H1 (cell line): ENCODE data around the gene ORAI1. TPM values are rescaled to one million over a fixed set of nuclear protein-coding genes. Genes with fewer than 3 reads are reported as not detected.

Source experiments
- BCL11A ChIP-seq, 2 experiments: IDR thresholded peaks; one replicate each; pipeline ENCODE4 v1.6.1; 2011; ENCODE audit warnings: low read depth in 2 of 2, low read length in 2 of 2, mild to moderate bottlenecking in 2 of 2
- CHD2 ChIP-seq: IDR thresholded peaks from 2 replicates; pipeline ENCODE4 v1.6.1; 2012; ENCODE audit warnings: low read length, improper control_type of control experiment
- CTBP2 ChIP-seq: IDR thresholded peaks from 2 replicates; pipeline ENCODE4 v1.7.0; 2011; ENCODE audit warnings: borderline replicate concordance, mild to moderate bottlenecking, moderate library complexity, mixed read lengths, low read length; ENCODE audit not compliant: insufficient read depth, insufficient read length
- E2F6 ChIP-seq: IDR thresholded peaks from 2 replicates; pipeline ENCODE4 v1.6.1; 2012; ENCODE audit warnings: inconsistent platforms
- EP300 ChIP-seq, 2 experiments: IDR thresholded peaks; 1 replicate in 1 of 2; 2 replicates in 1 of 2; pipeline ENCODE4 v1.6.1; 2011 to 2012; ENCODE audit warnings: low read depth in 2 of 2, low read length in 2 of 2, mild to moderate bottlenecking in 2 of 2, borderline replicate concordance in 1 of 2, inconsistent platforms in 1 of 2, moderate library complexity in 1 of 2
- FOSL1 ChIP-seq: IDR thresholded peaks from 2 replicates; pipeline ENCODE4 v1.6.1; 2011; ENCODE audit warnings: mild to moderate bottlenecking, low read depth, low read length, moderate library complexity; ENCODE audit not compliant: insufficient read depth
- GABPA ChIP-seq: IDR thresholded peaks from 2 replicates; pipeline ENCODE4 v1.6.1; 2011; ENCODE audit warnings: mild to moderate bottlenecking, low read length, moderate library complexity, borderline replicate concordance; ENCODE audit not compliant: insufficient read depth
- KDM5A ChIP-seq: fragments of 200-600 bp; IDR thresholded peaks from 2 replicates; pipeline ENCODE4 v1.7.1; 2012; ENCODE audit warnings: mild to moderate bottlenecking, low read length, inconsistent platforms, mixed read lengths
- NRF1 ChIP-seq: IDR thresholded peaks from 2 replicates; pipeline ENCODE4 v1.6.1; 2011; ENCODE audit warnings: mild to moderate bottlenecking, low read depth, low read length, improper control_type of control experiment
- PHF8 ChIP-seq: fragments of 200-600 bp; sonication (generic); conservative IDR thresholded peaks from 2 replicates; pipeline ENCODE4 v1.7.1; 2012; ENCODE audit warnings: low read depth, mild to moderate bottlenecking, inconsistent platforms, low read length, moderate library complexity
- POLR2AphosphoS5 ChIP-seq: IDR thresholded peaks from 2 replicates; pipeline ENCODE4 v1.6.1; 2011; ENCODE audit warnings: low read depth, low read length
- POU5F1 ChIP-seq: IDR thresholded peaks from 2 replicates; pipeline ENCODE4 v1.6.1; 2011; ENCODE audit warnings: low read depth, mild to moderate bottlenecking, low read length, moderate library complexity
- RNF2 ChIP-seq: fragments of 200-900, 300-1000 bp; sonication (generic); IDR thresholded peaks from 2 replicates; pipeline ENCODE4 v1.7.1; 2016; ENCODE audit warnings: borderline replicate concordance, low read depth, mild to moderate bottlenecking, antibody characterized with exemption, low read length; ENCODE audit not compliant: poor library complexity, severe bottlenecking; ENCODE audit errors: missing control alignments
- RXRA ChIP-seq: IDR thresholded peaks from 2 replicates; pipeline ENCODE4 v1.6.1; 2011; ENCODE audit warnings: low read depth, mild to moderate bottlenecking, low read length, moderate library complexity; ENCODE audit not compliant: insufficient read depth
- SIRT6 ChIP-seq: IDR thresholded peaks from one replicate; pipeline ENCODE4 v1.7.1; 2012; ENCODE audit warnings: low read length, inconsistent platforms
- SIX5 ChIP-seq: IDR thresholded peaks from 2 replicates; pipeline ENCODE4 v1.6.1; 2011; ENCODE audit warnings: mild to moderate bottlenecking, low read depth, low read length
- SP1 ChIP-seq: IDR thresholded peaks from 2 replicates; pipeline ENCODE4 v1.6.1; 2011; ENCODE audit warnings: low read depth, low read length
- SUZ12 ChIP-seq: fragments of 200-600 bp; sonication (generic); IDR thresholded peaks from 2 replicates; pipeline ENCODE4 v1.6.1; 2012; ENCODE audit warnings: mild to moderate bottlenecking, inconsistent platforms, low read length, moderate library complexity, mixed read lengths
- TAF7 ChIP-seq: optimal IDR thresholded peaks from 2 replicates; pipeline ENCODE3; 2011; ENCODE audit warnings: low read depth, mild to moderate bottlenecking, inconsistent platforms, low read length, moderate library complexity, borderline replicate concordance
- TEAD4 ChIP-seq: IDR thresholded peaks from 2 replicates; pipeline ENCODE4 v1.6.1; 2012; ENCODE audit warnings: low read depth, low read length, inconsistent platforms, mixed read lengths
- USF2 ChIP-seq: IDR thresholded peaks from 2 replicates; pipeline ENCODE4 v1.6.1; 2011; ENCODE audit warnings: low read length, improper control_type of control experiment
- ZNF274 ChIP-seq: IDR thresholded peaks from 2 replicates; pipeline ENCODE4 v1.7.0; 2012; ENCODE audit warnings: low read length, borderline replicate concordance; ENCODE audit errors: extremely low read depth
- polyA plus RNA-seq, 7 experiments: library from polyadenylated mRNA; depleted of rRNA in 3 of 7; stranded (reverse) in 5 of 7; unstranded in 2 of 7; fragments of >200 nt in 5 of 7; fragments of 200-250 nt in 2 of 7; gene quantifications; 1 replicate in 5 of 7; 2 replicates in 1 of 7; 4 replicates in 1 of 7; pipeline versions ENCODE4 v1.2.1 to v1.2.3, GENCODE V29; 2011 to 2013; ENCODE audit warnings: missing spikeins in 2 of 7, mixed read lengths in 2 of 7
- total RNA-seq: library from RNA; stranded (reverse); fragmentation: NEBNext Ultra II Directional; extraction: Animal tissue kit (Norgen Biotek cat#: 25700); gene quantifications from 2 replicates; pipeline ENCODE4 v1.2.1, GENCODE V29; 2021

Gene ORAI1
- total and polyA plus RNA-seq, 2 of the 8 experiments (the other 6 are each of a cell fraction or from before 2014, with no cell fraction given), result 29.9 to 71.5 TPM

- peak in 1 of 2 experiments; percentile 96; a peak in 2 of 3 replicates for TF ChIP-seq EP300 (IDR thresholded peaks at IDR 0.05; ENCODE audit: borderline replicate concordance in 1 of 2, low read depth in 2 of 2, low read length in 2 of 2)
- no peak for TF ChIP-seq BCL11A (IDR thresholded peaks at IDR 0.05; ENCODE audit: low read depth in 2 of 2, low read length in 2 of 2)
- no peak for TF ChIP-seq KDM5A
- TF ChIP-seq RXRA, result no peak
- peak; percentile 75 for TF ChIP-seq CHD2
- peak; percentile 100 for TF ChIP-seq TEAD4
- peak; percentile 97 for TF ChIP-seq SP1
- no peak for TF ChIP-seq NRF1
- no peak for TF ChIP-seq RNF2
- TF ChIP-seq SIRT6, result no peak
- TF ChIP-seq CTBP2, result peak; percentile 89
- TF ChIP-seq ZNF274, result no peak
- peak; percentile 48; the same call in 1 of the 2 replicates for TF ChIP-seq PHF8
- TF ChIP-seq FOSL1, result no peak
- no peak for TF ChIP-seq SUZ12
- peak; percentile 88 for TF ChIP-seq POU5F1
- TF ChIP-seq TAF7, result peak; percentile 85
- TF ChIP-seq USF2, result no peak
- no peak for TF ChIP-seq GABPA
- peak; percentile 24 for TF ChIP-seq E2F6
- TF ChIP-seq SIX5, result no peak
- peak; percentile 76; the same call in 1 of the 2 replicates for TF ChIP-seq POLR2AphosphoS5
Measured at GRCh38 chr12:121582583-121583333, 43.6 kb upstream of the ORAI1 start (continued).
